ENCODE measurements around the gene CTNNA3.

- TF ChIP-seq CTCF (IDR thresholded peaks at IDR 0.05 in 4 of 5, conservative IDR thresholded peaks at IDR 0.05 in 1 of 5), result no peak
- TF ChIP-seq POLR2A (IDR thresholded peaks at IDR 0.05), result no peak
Observed at GRCh38 chr10:67725567-67725966, 29.6 kb upstream of the CTNNA3 start.
